Gastroesophageal sphincter (tissue), 3 donors: ENCODE data around the gene KLHL22.

ENCODE experiments used
- CTCF ChIP-seq, 4 experiments: fragments of 200-600 bp in 2 of 4; fragments of 450-650 bp in 2 of 4; sonication (generic) in 1 of 4; IDR thresholded peaks; one replicate each; pipeline ENCODE4 v1.5.1; 2017 to 2019; ENCODE audit warnings: antibody characterized with exemption in 4 of 4, mild to moderate bottlenecking in 2 of 4, moderate library complexity in 2 of 4
- EP300 ChIP-seq: sonication (generic); formaldehyde crosslinking; IDR thresholded peaks from one replicate; pipeline ENCODE4 v1.6.1; 2017; ENCODE audit warnings: antibody characterized with exemption, mild to moderate bottlenecking
- POLR2AphosphoS5 ChIP-seq: sonication (generic); formaldehyde crosslinking; IDR thresholded peaks from one replicate; pipeline ENCODE4 v1.6.1; 2017; ENCODE audit warnings: antibody characterized with exemption

- TF ChIP-seq POLR2AphosphoS5 (no peak), CTCF (IDR thresholded peaks at IDR 0.05) (no peak), EP300 (no peak)
Observed at GRCh38 chr22:20438427-20438677, 57.2 kb downstream of the KLHL22 start.
